ENCODE measurements around the gene TBC1D9B.

Gene TBC1D9B

DNA sequence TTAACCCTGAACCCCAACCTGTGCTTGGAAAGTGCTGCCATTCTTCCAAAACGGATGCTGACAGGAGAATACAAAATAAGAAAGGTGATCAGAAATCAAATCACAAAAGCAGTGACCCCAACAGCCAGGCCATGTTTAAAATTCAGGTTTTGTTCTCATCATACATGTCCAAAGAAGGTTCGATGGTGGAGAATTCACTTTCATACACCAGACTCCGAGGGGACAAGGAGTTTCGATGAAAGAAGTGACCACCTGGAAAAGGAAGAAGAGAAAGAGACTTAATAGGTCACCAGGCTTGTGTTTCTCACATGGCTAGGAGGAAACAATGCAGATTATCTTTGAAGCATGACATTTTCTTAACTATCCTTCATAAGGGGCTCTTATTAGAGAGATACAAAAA is 12.5 kb upstream of the TBC1D9B start:
- no peak overlapping the region for H3K27ac ChIP-seq
- H3K4me3 ChIP-seq (ENCODE audit: low read depth, low read length) = no peak overlapping the region
- DNase-seq = no peak
- in situ Hi-C loops (cut with HindIII; ENCODE audit: low pct_ligation_motif_present, low sequenced_read_pairs) = no loop called here
- TF ChIP-seq, protein P1, sequence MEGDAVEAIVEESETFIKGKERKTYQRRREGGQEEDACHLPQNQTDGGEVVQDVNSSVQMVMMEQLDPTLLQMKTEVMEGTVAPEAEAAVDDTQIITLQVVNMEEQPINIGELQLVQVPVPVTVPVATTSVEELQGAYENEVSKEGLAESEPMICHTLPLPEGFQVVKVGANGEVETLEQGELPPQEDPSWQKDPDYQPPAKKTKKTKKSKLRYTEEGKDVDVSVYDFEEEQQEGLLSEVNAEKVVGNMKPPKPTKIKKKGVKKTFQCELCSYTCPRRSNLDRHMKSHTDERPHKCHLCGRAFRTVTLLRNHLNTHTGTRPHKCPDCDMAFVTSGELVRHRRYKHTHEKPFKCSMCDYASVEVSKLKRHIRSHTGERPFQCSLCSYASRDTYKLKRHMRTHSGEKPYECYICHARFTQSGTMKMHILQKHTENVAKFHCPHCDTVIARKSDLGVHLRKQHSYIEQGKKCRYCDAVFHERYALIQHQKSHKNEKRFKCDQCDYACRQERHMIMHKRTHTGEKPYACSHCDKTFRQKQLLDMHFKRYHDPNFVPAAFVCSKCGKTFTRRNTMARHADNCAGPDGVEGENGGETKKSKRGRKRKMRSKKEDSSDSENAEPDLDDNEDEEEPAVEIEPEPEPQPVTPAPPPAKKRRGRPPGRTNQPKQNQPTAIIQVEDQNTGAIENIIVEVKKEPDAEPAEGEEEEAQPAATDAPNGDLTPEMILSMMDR (IDR thresholded peaks at IDR 0.05; ENCODE audit: low read depth, low read length, missing control alignments) = no peak
- no peaks in the 10 kb centered on the region for H3K27me3 ChIP-seq (replicated peaks)
- H3K36me3 ChIP-seq (replicated peaks) = no peaks in the 10 kb centered on the region

DNA sequence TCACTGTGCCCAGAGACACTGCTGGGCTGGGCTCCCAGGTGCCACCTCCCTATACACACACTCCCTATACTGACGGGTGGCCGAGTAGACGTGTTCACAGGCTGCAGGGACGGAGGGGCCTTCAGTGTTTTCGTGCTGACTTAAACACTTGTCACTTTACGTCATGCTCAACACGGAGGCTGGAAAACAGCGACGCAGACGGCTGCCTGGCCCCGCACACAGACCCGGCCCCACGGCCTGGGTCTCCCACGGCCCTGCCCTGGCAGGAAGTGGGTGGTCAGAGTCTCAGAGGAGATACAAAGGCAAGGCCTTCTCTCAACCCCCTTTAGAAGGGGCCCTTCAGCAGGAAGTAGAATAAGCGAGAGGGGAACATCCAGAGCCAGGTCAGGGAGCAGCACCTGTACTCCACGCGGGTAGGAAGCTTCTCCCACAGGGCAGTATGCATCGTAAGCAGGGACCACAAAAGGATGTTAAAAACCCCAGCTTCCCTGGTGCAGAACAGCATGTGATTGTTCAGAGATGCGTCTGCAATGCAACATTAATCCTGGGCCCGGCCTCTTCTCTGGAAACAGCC is 11.9 kb upstream of the TBC1D9B start:
- Histone ChIP-seq H3K27me3 (replicated peaks) (no peaks in the 10 kb centered on the region), H3K27ac (no peak overlapping the region), H3K4me3 (ENCODE audit: low read depth, low read length) (no peak overlapping the region), H3K36me3 (replicated peaks) (no peaks in the 10 kb centered on the region)
- no peak for DNase-seq
- in situ Hi-C loops (cut with HindIII; ENCODE audit: low pct_ligation_motif_present, low sequenced_read_pairs) = no loop called here
- TF ChIP-seq, protein P1 (IDR thresholded peaks at IDR 0.05; ENCODE audit: low read depth, low read length, missing control alignments) = no peak

DNA sequence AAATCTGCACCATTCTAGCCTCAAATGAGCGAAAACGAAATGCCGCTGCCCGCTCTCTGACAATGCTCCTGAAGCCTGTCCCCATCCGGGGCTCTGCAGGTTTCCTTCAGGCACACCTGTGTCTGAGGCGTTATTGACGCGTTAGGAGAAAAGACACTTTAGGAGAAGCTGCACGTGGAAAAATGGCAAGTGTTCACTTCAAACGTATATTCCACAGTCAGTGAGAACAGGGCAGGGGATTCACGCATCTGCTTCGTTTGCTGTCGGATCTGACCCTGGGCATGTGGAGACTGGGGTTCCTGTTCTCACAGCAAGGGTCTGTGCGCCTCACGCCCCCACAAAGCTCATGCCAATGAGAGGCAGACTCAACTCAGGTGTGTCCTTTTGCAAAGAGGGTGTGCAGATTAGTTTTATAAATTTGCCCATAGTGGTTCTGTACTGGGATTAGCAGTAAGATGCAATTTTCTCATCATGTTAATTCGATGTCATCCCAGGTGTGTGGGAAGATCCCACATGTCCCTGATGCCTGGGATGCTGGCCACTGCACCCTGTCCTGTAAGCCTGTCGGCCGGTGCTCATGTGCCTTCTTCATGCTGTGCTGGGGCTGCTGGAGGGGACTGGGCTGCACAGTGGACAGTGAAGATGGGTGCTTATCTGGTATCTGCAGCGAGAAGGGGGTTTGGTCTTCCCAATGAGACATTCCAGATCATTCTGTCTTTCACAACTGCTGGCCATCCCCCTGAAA is 11.2 kb upstream of the TBC1D9B start:
- Histone ChIP-seq H3K36me3 (replicated peaks) (no peaks in the 10 kb centered on the region), H3K27ac (no peak overlapping the region), H3K4me3 (ENCODE audit: low read depth, low read length) (no peak overlapping the region), H3K27me3 (replicated peaks) (no peaks in the 10 kb centered on the region)
- TF ChIP-seq, protein P1 (IDR thresholded peaks at IDR 0.05; ENCODE audit: low read depth, low read length, missing control alignments) = no peak
- DNase-seq = no peak
- in situ Hi-C loops (cut with HindIII; ENCODE audit: low pct_ligation_motif_present, low sequenced_read_pairs) = no loop called here

DNA sequence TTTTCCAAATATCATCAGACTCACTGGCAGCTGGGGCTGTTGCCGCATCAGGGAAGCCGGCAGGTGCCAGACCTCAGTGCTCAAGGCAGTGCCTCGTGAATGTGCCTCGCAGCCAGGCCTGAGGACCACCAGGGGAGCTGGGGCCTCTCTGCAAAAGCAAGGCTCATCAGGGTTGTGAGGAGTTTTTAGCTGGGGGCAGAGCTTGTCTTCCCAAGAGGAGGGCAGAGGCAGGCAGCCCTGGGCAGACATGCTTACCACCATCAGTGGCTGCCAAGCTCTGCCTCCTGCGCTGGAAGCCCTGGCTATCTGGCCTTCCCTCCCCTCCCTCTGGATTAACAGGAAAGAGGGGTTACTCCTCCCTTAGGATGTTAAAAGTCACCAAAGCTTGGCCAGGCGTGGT is 8.8 kb upstream of the TBC1D9B start:
- H3K27me3 ChIP-seq (replicated peaks) = no peaks in the 10 kb centered on the region
- no peak overlapping the region for H3K4me3 ChIP-seq (ENCODE audit: low read depth, low read length)
- DNase-seq = no peak
- in situ Hi-C loops (cut with HindIII; ENCODE audit: low pct_ligation_motif_present, low sequenced_read_pairs) = no loop called here
- no peak overlapping the region for H3K27ac ChIP-seq
- TF ChIP-seq, protein P1 (IDR thresholded peaks at IDR 0.05; ENCODE audit: low read depth, low read length, missing control alignments) = no peak
- H3K36me3 ChIP-seq (replicated peaks) = no peaks in the 10 kb centered on the region

DNA sequence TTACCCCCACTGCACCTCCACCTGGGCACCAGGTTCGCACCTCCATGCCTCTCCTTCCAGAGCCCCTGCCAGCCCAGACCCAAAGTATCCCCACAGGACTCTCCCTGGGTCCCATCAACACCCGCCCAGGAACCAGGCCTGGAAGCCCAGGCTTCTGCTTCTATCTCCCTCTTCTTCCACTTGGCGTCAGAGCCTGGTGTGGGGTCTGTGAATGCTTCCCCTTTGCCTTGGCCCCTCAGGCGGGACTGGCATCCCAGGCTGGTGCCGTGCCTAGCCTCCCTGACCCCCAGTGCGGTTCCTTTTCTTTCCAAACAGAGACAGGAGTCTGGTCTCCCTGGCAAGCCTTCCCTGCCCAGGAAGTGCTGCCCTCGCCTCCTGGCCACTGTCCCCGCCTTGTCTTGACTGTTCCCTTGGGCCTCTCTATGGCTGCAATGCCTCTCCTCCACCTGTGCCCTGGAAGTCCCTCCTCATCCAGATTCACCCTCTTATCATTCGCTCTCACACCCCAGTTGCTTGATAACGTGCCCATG is 7.8 kb upstream of the TBC1D9B start:
- Histone ChIP-seq H3K27me3 (replicated peaks) (no peaks in the 10 kb centered on the region), H3K27ac (no peak overlapping the region), H3K36me3 (replicated peaks) (no peaks in the 10 kb centered on the region), H3K4me3 (ENCODE audit: low read depth, low read length) (no peak overlapping the region)
- in situ Hi-C loops (cut with HindIII; ENCODE audit: low pct_ligation_motif_present, low sequenced_read_pairs) = no loop called here
- TF ChIP-seq, protein P1 (IDR thresholded peaks at IDR 0.05; ENCODE audit: low read depth, low read length, missing control alignments) = no peak
- no peak for DNase-seq

Measured in brain microvascular endothelial cell (primary cell).